ENCODE results near the gene HORMAD1. TPM values are rescaled to one million over a fixed set of nuclear protein-coding genes. Genes with fewer than 3 reads are reported as not detected.
"Not testable (repeated sequence)": the region's sequence is repeated elsewhere in the genome, so short reads cannot be mapped to it uniquely, and the experiment has no call there.

Gene HORMAD1
- total RNA-seq, 4 donors from 2014 or later = 0.33 to 0.58 TPM; not detected in 2

DNA sequence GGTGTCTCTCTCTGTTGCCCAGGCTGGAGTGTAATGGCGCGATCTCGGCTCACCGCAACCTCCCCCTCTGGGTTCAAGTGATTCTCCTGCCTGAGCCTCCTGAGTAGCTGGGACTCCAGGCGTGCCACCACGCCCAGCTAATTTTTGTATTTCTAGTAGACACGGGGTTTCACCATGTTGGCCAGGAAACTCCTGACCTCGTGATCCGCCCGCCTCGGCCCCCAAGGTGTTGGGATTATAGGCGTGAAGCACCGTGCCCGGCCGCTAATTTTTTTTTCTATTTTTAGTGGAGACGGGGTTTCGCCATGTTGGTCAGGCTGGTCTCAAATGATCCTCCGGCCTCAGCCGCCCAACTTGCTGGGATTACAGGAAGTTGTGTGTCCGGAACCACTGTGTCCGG, 597 bp downstream of the HORMAD1 start:
- DNase-seq (ENCODE audit: extremely low spot score) = no peak
- TF ChIP-seq POLR2A (IDR thresholded peaks at IDR 0.05; ENCODE audit: low read depth) = no peak
- TF ChIP-seq, protein P1, sequence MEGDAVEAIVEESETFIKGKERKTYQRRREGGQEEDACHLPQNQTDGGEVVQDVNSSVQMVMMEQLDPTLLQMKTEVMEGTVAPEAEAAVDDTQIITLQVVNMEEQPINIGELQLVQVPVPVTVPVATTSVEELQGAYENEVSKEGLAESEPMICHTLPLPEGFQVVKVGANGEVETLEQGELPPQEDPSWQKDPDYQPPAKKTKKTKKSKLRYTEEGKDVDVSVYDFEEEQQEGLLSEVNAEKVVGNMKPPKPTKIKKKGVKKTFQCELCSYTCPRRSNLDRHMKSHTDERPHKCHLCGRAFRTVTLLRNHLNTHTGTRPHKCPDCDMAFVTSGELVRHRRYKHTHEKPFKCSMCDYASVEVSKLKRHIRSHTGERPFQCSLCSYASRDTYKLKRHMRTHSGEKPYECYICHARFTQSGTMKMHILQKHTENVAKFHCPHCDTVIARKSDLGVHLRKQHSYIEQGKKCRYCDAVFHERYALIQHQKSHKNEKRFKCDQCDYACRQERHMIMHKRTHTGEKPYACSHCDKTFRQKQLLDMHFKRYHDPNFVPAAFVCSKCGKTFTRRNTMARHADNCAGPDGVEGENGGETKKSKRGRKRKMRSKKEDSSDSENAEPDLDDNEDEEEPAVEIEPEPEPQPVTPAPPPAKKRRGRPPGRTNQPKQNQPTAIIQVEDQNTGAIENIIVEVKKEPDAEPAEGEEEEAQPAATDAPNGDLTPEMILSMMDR (IDR thresholded peaks at IDR 0.05) = no peak
- TF ChIP-seq EP300 (IDR thresholded peaks at IDR 0.05) = no peak
- TF ChIP-seq POLR2AphosphoS5 (IDR thresholded peaks at IDR 0.05) = no peak
- Histone ChIP-seq H3K36me3 (no peaks in the 10 kb centered on the region), H3K4me1 (no peaks in the 10 kb centered on the region), H3K27ac (replicated peaks in 1 of 4) (no peak overlapping the region), H3K9me3 (no peaks in the 10 kb centered on the region), H3K4me3 (no peak overlapping the region), H3K27me3 (no peaks in the 10 kb centered on the region)
- intact Hi-C loops (cut with DNase I) = no loop called here
- 94% methylated on average over 20 of the region's 21 CpGs for WGBS

GRCh38 chr1:150718225-150718891, 2.3 kb downstream of the HORMAD1 start:
- Histone ChIP-seq H3K27ac (replicated peaks in 1 of 4) (no peak overlapping the region), H3K4me3 (no peak overlapping the region), H3K36me3 (no peaks in the 10 kb centered on the region), H3K4me1 (no peaks in the 10 kb centered on the region), H3K9me3 (no peaks in the 10 kb centered on the region), H3K27me3 (no peaks in the 10 kb centered on the region)
- no peak for TF ChIP-seq POLR2AphosphoS5 (IDR thresholded peaks at IDR 0.05)
- TF ChIP-seq, protein P1 (IDR thresholded peaks at IDR 0.05) = no peak
- TF ChIP-seq EP300 (IDR thresholded peaks at IDR 0.05) = no peak
- TF ChIP-seq POLR2A (IDR thresholded peaks at IDR 0.05; ENCODE audit: low read depth) = no peak
- WGBS = 84% methylated on average over 11 of the region's 11 CpGs
- intact Hi-C loops (cut with DNase I) = no loop called here
- DNase-seq (ENCODE audit: extremely low spot score) = no peak

DNA sequence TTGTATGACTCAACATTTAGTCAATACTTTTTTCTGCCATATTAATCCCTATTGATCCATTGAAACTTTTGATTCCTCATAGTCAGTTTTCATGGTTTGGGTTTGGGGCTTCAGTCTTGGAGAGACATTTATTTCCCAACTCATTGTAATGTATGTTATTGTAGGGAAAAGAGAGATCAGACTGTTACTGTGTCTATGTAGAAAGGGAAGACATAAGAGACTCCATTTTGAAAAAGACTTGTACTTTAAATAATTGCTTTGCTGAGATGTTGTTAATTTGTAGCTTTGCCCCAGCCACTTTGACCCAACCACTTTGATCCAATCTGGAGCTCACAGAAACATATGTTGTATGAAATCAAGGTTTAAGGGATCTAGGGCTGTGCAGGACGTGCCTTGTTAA, 11.7 kb downstream of the HORMAD1 start:
- H3K27ac ChIP-seq (replicated peaks in 1 of 4); H3K4me1 ChIP-seq; H3K27me3 ChIP-seq; H3K4me3 ChIP-seq; intact Hi-C loops (cut with DNase I); H3K36me3 ChIP-seq; DNase-seq (ENCODE audit: extremely low spot score); H3K9me3 ChIP-seq: not testable (repeated sequence)
- WGBS = 78% methylated on average over 1 of the region's 1 CpG

DNA sequence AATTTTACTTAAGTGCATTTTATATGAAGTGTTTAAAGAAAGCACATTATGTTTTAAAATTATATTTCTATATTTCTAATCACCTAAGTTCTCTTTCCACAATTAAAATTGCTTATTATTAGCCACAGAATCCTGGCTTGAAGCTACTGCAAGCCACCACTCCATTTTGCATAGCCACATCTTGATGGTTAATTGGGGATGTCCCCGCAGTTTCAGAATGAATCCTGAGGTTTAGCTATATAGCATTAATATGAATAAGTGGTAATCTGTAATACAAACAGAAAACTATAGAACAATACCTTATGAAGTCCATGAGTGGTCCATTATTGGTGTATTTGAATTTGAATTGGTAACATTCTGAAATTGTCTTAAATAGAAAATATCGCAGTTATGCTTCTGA, 12.1 kb downstream of the HORMAD1 start:
- Histone ChIP-seq H3K27ac (replicated peaks in 1 of 4) (no peak overlapping the region), H3K36me3 (no peaks in the 10 kb centered on the region), H3K4me3 (no peak overlapping the region), H3K9me3 (no peaks in the 10 kb centered on the region), H3K27me3 (no peaks in the 10 kb centered on the region), H3K4me1 (no peaks in the 10 kb centered on the region)
- 95% methylated on average over 2 of the region's 2 CpGs for WGBS
- DNase-seq (ENCODE audit: extremely low spot score) = no peak
- TF ChIP-seq, protein P1 (IDR thresholded peaks at IDR 0.05) = no peak
- TF ChIP-seq POLR2AphosphoS5 (IDR thresholded peaks at IDR 0.05) = no peak
- intact Hi-C loops (cut with DNase I) = no loop called here

DNA sequence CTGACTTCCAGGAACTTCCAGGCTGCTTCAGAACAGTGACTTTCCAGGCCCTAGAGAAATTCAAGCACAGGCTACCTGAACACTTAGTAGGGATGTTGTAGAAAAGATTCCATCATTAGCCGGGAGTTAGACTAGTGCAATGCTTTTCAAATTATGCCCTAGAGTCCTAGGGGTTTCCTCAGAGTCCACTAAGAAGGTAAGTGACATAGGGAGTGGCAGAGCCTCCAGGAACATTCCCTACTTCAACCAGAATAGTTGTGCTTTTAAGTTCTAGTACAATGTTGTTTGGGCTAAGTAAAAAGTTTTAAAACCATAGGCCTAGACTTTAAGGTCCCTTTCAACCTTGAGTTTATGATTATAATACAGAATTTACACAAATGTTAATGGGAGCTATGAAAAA, 14.6 kb downstream of the HORMAD1 start:
- TF ChIP-seq, protein P1 (IDR thresholded peaks at IDR 0.05) = no peak
- TF ChIP-seq POLR2AphosphoS5 (IDR thresholded peaks at IDR 0.05) (no peak), POLR2A (IDR thresholded peaks at IDR 0.05; ENCODE audit: low read depth) (no peak), EP300 (IDR thresholded peaks at IDR 0.05) (no peak)
- Histone ChIP-seq H3K4me3 (no peak overlapping the region), H3K9me3 (no peaks in the 10 kb centered on the region), H3K27ac (replicated peaks in 1 of 4) (no peak overlapping the region), H3K4me1 (no peaks in the 10 kb centered on the region), H3K27me3 (no peaks in the 10 kb centered on the region), H3K36me3 (no peaks in the 10 kb centered on the region)
- intact Hi-C loops (cut with DNase I) = no loop called here
- WGBS = 88% methylated on average over 1 of the region's 1 CpG
- no peak for DNase-seq (ENCODE audit: extremely low spot score)
